Activated CD4-positive, alpha-beta T cell treated with anti-CD3 and anti-CD28 coated beads, Interleukin-2, Interleukin-4, amounts not matched to agents 100 ng/mL and 50 ng/mL, durations not matched to agents 16 hours and 8 hours (primary cell): ENCODE measurements around the gene DEGS1.
A peak's percentile ranks its signal among the peaks of the same experiment; 100 is the strongest.

Experiments
- DNase-seq: peaks from one replicate; pipeline ENCODE4 v3.0.0-alpha.2; 2020; ENCODE audit warnings: low spot score

Gene DEGS1

DNA sequence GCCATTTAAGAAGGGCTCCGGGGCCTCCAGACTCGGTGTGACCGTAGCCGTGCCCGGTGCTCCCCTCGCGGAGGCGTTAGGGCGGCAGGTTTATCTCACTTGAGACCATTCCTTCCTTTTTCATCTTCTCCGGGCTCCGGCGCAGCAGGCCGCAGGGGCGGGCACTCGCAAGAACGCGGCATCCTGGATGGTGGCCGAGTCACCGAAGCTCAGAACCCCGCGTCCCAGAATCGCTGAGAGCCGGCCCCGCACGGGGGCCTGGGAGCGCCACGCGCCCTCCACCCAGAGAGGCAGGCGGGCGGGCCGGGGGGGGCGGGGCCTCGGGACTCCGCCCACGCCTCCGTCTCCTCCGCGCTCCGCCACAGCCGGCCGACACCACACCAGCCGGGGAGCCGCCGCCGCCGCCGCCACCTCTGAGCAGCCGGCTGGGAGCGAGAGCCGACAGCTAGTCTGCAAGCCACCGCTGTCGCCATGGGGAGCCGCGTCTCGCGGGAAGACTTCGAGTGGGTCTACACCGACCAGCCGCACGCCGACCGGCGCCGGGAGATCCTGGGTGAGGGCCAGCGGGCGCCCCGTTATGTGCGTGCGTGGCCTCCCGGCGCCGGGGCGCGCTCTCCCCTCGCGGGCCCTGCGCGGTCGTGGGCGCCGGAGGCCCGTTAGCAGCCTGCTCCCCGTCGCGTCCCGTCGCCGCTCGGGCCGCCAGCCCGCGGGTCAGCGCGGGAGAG, at the start of gene DEGS1:
Gene DEGS1, plus strand, starts transcription at position 375 of the 725 bp plus-strand sequence. Its CDS starts 97 bp downstream, at position 472.
- DNase-seq, result peak; percentile 84

- no peak for DNase-seq
Measured at GRCh38 chr1:224133741-224134299, 49.2 kb upstream of the DEGS1 start.

DNA sequence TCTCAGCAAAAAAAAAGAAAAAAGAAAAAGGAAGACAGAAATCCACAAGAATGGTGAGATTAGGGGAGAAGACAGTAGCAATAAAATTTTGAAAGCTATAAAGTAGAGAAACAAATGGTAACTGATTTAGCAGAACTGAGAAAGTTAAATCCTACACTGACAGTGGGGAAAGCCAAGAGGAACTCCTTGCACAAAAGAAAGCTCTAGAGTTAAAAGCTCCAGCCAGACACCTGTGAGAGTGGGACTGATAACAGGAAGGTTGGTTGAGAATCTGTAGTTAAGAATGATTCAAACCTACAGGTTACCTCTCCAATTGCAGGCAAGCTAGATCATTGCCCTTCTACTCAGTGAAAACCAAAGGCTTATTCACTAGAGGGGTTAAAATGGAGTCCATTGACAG, 45.5 kb upstream of the DEGS1 start:
- DNase-seq, result no peak

- DNase-seq, result no peak
Measured at GRCh38 chr1:224138198-224138597, 44.8 kb upstream of the DEGS1 start.

GRCh38 chr1:224141693-224142092, 41.3 kb upstream of the DEGS1 start:
- no peak for DNase-seq

- DNase-seq, result no peak
Measured at GRCh38 chr1:224149709-224150108, 33.3 kb upstream of the DEGS1 start.

DNA sequence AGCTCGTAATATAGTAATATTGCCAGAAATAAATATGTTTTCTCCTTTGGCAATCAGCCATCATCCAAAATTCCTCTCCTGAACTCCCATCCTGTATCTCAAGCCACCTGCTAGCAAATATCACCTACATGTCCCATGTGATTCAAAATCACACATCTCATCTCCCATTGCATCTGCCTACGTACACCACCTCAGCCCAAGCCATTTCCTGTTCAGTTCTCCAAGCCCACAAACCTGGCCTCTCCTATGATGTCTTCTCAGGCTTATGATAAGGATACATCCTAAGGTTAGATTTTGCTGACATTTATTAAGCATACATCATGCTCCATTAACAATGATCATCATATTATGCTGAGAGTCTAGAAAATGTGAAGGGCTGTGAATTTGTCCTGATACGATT, 31.9 kb upstream of the DEGS1 start:
- DNase-seq, result no peak

DNA sequence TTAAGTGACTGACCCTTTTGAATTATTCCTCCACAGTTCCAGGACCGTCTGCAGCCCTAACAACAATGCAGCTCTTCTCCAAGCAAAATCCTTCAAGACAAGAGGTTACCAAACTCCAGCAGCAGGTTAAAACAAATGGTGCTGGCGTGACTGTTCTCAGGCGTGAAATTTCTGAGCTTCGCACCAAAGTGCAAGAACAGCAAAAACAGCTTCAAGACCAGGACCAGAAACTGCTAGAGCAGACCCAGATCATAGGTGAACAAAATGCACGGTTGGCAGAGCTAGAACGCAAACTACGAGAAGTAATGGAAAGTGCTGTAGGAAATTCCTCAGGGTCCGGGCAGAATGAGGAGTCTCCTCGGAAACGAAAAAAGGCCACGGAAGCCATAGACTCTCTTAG, 25.7 kb upstream of the DEGS1 start:
- no peak for DNase-seq

- no peak for DNase-seq
Measured at GRCh38 chr1:224159541-224159940, 23.5 kb upstream of the DEGS1 start.

DNA sequence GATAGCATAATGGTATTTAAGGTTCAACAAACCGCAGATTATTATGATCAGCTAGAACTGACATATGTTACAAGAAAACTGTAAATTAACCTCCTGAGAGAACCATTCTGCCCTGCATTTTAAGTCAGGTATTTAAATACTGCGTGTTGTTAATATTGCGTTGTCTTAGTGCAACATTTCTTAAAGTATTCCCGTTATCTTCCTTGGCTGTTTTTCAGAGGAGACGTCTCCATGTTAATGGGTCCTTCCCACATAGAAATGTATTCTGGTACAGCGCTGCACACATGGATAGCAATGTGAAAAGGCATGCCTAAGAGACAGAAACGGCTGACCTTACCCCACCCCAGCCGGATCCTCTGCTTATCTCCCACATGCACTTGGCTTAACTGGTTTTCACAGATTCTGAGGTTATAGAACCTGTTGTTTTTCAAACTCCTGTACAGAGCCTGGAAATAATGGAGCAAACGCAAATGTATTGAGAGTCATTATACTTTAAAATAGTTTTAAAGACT, 22.8 kb upstream of the DEGS1 start:
- DNase-seq, result no peak

DNA sequence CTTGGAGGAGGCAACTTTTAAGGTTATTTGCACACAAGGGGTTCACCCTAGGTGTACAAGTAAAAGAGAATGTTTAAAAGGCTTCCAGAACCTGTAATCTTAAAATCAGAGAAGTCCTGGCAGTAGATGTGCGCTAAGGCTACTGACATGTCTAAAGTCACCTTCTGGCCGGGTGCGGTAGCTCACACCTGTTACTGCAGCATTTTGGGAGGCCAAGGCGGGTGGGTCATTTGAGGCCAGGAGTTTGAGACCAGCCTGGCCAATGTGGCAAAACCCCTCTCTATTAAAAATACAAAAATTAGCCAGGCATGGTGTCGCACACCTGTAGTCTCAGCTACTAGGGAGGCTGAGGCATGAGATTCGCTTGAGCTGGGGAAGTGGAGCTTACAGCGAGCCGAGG, 20.3 kb upstream of the DEGS1 start:
- no peak for DNase-seq

DNA sequence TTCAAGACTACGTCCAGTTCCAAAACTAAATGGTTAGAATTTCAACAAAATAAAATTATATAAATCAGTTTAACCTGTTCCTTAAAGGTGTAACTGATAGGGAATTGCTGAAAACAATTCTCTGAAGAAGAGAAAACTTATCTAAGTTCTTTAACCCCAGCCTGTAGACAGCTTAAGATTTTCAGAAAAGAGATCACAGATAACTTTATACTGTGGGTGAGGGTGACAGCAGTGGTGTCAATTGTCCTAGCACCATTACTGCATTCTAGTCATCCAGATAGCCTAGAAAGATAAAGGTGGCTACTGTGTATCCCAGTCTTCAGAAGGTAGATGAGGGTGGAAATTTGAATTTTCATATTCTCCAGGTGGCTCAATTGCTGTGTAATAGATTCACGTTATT, 19.7 kb upstream of the DEGS1 start:
- no peak for DNase-seq

DNA sequence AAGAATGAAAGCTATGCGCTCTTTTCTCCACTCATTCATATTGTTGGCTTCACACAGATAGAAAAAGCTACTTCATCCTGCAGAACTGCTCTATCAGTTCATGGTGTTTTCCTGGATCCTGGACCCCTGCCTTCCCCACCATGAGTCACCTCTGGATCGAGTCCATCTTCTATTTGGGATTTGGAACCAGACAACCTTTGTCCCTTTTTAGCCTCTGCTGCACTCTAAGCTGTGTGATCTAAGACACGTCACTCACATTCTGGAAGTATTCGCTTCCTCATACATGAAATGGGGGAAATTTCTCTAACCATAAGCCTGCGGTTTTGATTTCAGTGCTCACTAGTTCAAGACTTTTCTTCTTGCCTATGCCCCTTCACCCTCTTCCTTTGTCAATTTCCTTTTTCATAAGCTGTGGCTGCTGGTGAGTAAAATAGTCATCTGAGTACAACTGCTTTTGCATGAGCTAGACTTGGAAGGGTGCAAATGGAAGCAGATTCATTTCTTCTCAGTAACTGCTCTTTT, 14.1 kb upstream of the DEGS1 start:
- DNase-seq, result peak; percentile 91

GRCh38 chr1:224169718-224170270, 13.2 kb upstream of the DEGS1 start:
- no peak for DNase-seq

GRCh38 chr1:224170343-224170742, 12.7 kb upstream of the DEGS1 start:
- no peak for DNase-seq

- DNase-seq, result peak; percentile 24
Measured at GRCh38 chr1:224170748-224171478, 12.1 kb upstream of the DEGS1 start.

- DNase-seq, result no peak
Measured at GRCh38 chr1:224172229-224172628, 10.8 kb upstream of the DEGS1 start.

- no peak for DNase-seq
Measured at GRCh38 chr1:224173523-224173922, 9.5 kb upstream of the DEGS1 start.

GRCh38 chr1:224175617-224176016, 7.4 kb upstream of the DEGS1 start:
- DNase-seq, result no peak

GRCh38 chr1:224177356-224177999, 5.6 kb upstream of the DEGS1 start:
- no peak for DNase-seq

- no peak for DNase-seq
Measured at GRCh38 chr1:224178894-224179293, 4.1 kb upstream of the DEGS1 start.
